Measurements from ENCODE around the gene TRAF7. TPM values are rescaled to one million over a fixed set of nuclear protein-coding genes. Genes with fewer than 3 reads are reported as not detected.

TRAF7 gene
- total and polyA plus RNA-seq, 2 of the 8 experiments (the other 6 are each of a cell fraction or from before 2014, with no cell fraction given): 96.8 to 148 TPM

DNA sequence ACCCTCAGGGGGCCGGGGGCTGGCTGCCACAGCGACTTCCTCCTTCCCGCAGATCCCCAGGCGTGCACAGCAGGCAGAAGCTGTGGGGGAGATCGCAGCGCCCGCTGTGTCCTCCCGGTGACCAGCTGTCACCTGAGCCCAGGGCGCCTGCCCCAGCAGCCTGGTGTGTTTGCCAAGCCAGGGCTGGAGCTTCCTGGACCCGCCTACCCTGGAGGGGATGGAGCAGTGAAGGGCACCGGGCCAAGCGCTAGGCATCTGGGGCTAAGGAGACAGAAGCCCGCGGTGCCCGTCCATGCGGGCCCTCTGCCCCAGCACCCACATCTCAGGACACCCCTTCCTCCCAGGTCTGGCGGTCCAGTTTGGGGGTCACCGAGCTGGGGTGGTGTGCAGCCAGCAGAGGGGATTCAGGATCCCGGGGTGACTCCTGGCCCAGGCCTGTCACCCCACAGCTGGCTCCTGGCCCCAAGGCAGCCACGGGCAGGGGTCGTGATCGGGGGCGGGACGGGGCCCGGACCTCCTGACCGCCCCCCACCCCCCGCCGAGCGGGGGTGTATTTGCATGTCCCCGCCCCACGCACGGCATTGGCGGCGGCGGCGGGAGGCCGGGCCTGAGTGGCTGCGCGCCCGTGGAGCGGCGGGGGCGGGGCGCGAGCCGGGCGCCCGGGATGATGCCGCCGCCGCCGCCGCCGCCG, 7.5 kb upstream of the TRAF7 start, which contains the start of gene RAB26:
Gene RAB26 (plus strand): TSS at position 645 of the 691 bp plus-strand sequence. CDS start 159 bp downstream, outside the sequence.
- H4K20me1 ChIP-seq (replicated peaks in 1 of 2; ENCODE audit: control insufficient read depth in 1 of 2, insufficient read depth in 2 of 2, low read length in 2 of 2): peaks cover 4 to 28% of the 10 kb centered on the region in 2 experiments
- H4K91ac ChIP-seq (replicated peaks; ENCODE audit: insufficient read length, low read length): peak within 1 kb of the TSS; percentile 65
- H2AFZ ChIP-seq (ENCODE audit: low read length): no peak within 1 kb of the TSS
- peak within 1 kb of the TSS; percentile 37 to 85 (median 48) for H3K4me3 ChIP-seq (ENCODE audit: extremely low read depth in 1 of 4, insufficient read depth in 2 of 4, low read depth in 3 of 4, low read length in 4 of 4)
- H3K27ac ChIP-seq (ENCODE audit: low read depth, low read length): no peak within 1 kb of the TSS
- 0 out of 2 replicates have a peak within 1 kb of the TSS, but pooled peaks have one; percentile 41 for H2AK5ac ChIP-seq (ENCODE audit: low read depth, low read length)
- H4K8ac ChIP-seq (ENCODE audit: extremely low read depth, insufficient read depth, low read length): peak within 1 kb of the TSS; percentile 62
- H3K23me2 ChIP-seq (ENCODE audit: low read depth, low read length): peaks cover 22% of the 10 kb centered on the region; the same call in 1 of the 2 replicates
- peak within 1 kb of the TSS; percentile 66; the same call in 1 of the 2 replicates for H2BK5ac ChIP-seq (ENCODE audit: low read depth, low read length)
- H3K9me3 ChIP-seq (ENCODE audit: insufficient read depth in 2 of 2, low read depth in 1 of 2, low read length in 1 of 2): no peaks in the 10 kb centered on the region
- POLR2A ChIA-PET (ENCODE audit: partially characterized antibody): interaction anchor here (0.6 to 10.4 kb wide), 18 partner anchors 7 to 188 kb away, joined by 3 to 220 read pairs (median 4); partner anchors contain the start of genes BRICD5, MLST8, NTHL1 and PGP
- H3K4me2 ChIP-seq (ENCODE audit: insufficient read depth in 1 of 2, low read depth in 2 of 2, low read length in 2 of 2): peak within 1 kb of the TSS; percentile 94 to 97
- H3K23ac ChIP-seq (ENCODE audit: insufficient read length): no peak within 1 kb of the TSS
- DNase-seq (ENCODE audit: low read depth in 1 of 2, low spot score in 2 of 2) (peak in 1 of 2 experiments; percentile 90), FAIRE-seq (no peak)
- no peak within 1 kb of the TSS for H2BK20ac ChIP-seq (ENCODE audit: low read length)
- no peak within 1 kb of the TSS for H2BK12ac ChIP-seq (ENCODE audit: low read depth, low read length)
- no peak within 1 kb of the TSS for H3K14ac ChIP-seq (ENCODE audit: insufficient read length)
- CTCF ChIA-PET (ENCODE audit: partially characterized antibody): interaction anchor here (0.6 to 3.6 kb wide), 8 partner anchors 8 to 353 kb away, joined by 3 to 15 read pairs (median 4); no protein-coding TSS in a partner anchor
- peak within 1 kb of the TSS; percentile 25 for H4K5ac ChIP-seq (ENCODE audit: insufficient read length, low read depth, low read length)
- H2BK15ac ChIP-seq (ENCODE audit: low read length): no peak within 1 kb of the TSS
- WGBS, 2 experiments (ENCODE audit: extremely low coverage in 1 of 2, insufficient coverage in 1 of 2, insufficient read length in 1 of 2, insufficient replicate concordance in 2 of 2, low coverage in 1 of 2, low lambda C conversion rate in 2 of 2, missing lambda C conversion rate in 1 of 2): 14% methylated on average over 18 of the region's 55 CpGs; no CpG with 5 or more reads in 1 of the 2 experiments
- H3K4ac ChIP-seq (replicated peaks; ENCODE audit: insufficient read length, low read depth, low read length): no peak within 1 kb of the TSS
- H3K27me3 ChIP-seq (replicated peaks in 1 of 4; ENCODE audit: control insufficient read depth in 3 of 4, extremely low read depth in 1 of 4, insufficient read depth in 3 of 4, low read length in 3 of 4): peaks cover 0 to 11% (median 5%) of the 10 kb centered on the region in 4 experiments; a peak in 3 of 7 replicates
- H3K9ac ChIP-seq (replicated peaks in 1 of 4; ENCODE audit: extremely low read depth in 1 of 4, low read depth in 3 of 4, low read length in 3 of 4): peak within 1 kb of the TSS in 1 of 4 experiments; percentile 31; a peak in 3 of 7 replicates
- peaks cover 0 to 18% (median 4%) of the 10 kb centered on the region in 4 experiments; a peak in 5 of 8 replicates for H3K36me3 ChIP-seq (ENCODE audit: control insufficient read depth in 2 of 4, insufficient read depth in 4 of 4, low read length in 3 of 4)
- H3K79me2 ChIP-seq (ENCODE audit: control insufficient read depth in 1 of 2, insufficient read depth in 2 of 2, low read length in 2 of 2): peaks cover 0 to 10% of the 10 kb centered on the region in 2 experiments; a peak in 2 of 4 replicates
- H3K4me1 ChIP-seq (replicated peaks in 1 of 4; ENCODE audit: control insufficient read depth in 3 of 4, insufficient read depth in 4 of 4, low read length in 3 of 4): peaks cover 3 to 36% (median 27%) of the 10 kb centered on the region in 4 experiments
- no peak within 1 kb of the TSS for H3K56ac ChIP-seq (replicated peaks; ENCODE audit: insufficient read length, low read depth, low read length)
- H3K18ac ChIP-seq (ENCODE audit: extremely low read depth, low read length): peak within 1 kb of the TSS; percentile 48
- no peaks in the 10 kb centered on the region for H3K79me1 ChIP-seq (ENCODE audit: low read depth, low read length)
- no peak within 1 kb of the TSS for H2BK120ac ChIP-seq (replicated peaks; ENCODE audit: low read depth, low read length)
- TF ChIP-seq CREB1 (IDR thresholded peaks at IDR 0.05): no peak
- TF ChIP-seq GABPA (IDR thresholded peaks at IDR 0.05; ENCODE audit: borderline replicate concordance, insufficient read depth, low read length): peak; percentile 74; the same call in 1 of the 2 replicates
- peak; percentile 59 for TF ChIP-seq ASH2L (IDR thresholded peaks at IDR 0.05; ENCODE audit: low read length)
- peak; percentile 73; the same call in 1 of the 2 replicates for TF ChIP-seq EGR1 (IDR thresholded peaks at IDR 0.05; ENCODE audit: borderline replicate concordance, low read depth, low read length)
- TF ChIP-seq, protein P1, sequence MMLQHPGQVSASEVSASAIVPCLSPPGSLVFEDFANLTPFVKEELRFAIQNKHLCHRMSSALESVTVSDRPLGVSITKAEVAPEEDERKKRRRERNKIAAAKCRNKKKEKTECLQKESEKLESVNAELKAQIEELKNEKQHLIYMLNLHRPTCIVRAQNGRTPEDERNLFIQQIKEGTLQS (IDR thresholded peaks at IDR 0.05; ENCODE audit: insufficient read depth, low read depth, low read length): no peak
- TF ChIP-seq KDM1A (IDR thresholded peaks at IDR 0.05; ENCODE audit: borderline replicate concordance, low read length): no peak
- 0 out of 2 replicates have a peak, but pooled peaks have one; percentile 23 for TF ChIP-seq SP1 (IDR thresholded peaks at IDR 0.05; ENCODE audit: low read depth, low read length)
- peak; percentile 20; the same call in 1 of the 2 replicates for TF ChIP-seq SUZ12 (IDR thresholded peaks at IDR 0.05; ENCODE audit: low read length)
- peak; percentile 51; the same call in 1 of the 2 replicates for TF ChIP-seq YY1 (IDR thresholded peaks at IDR 0.05; ENCODE audit: low read depth, low read length)
- peak; percentile 96 for TF ChIP-seq CTBP2 (IDR thresholded peaks at IDR 0.05; ENCODE audit: borderline replicate concordance, insufficient read depth, insufficient read length, low read length)
